GM08714 (cell line): ENCODE data around the gene RTN1.
A peak's percentile ranks its signal among the peaks of the same experiment; 100 is the strongest.

Experiments
- H3K4me3 ChIP-seq: fragments of 200-500 bp; sonication (Bioruptor generic); 2 replicates; pipeline ENCODE4 v1.5.1; 2014; ENCODE audit warnings: mild to moderate bottlenecking, low read length, inconsistent platforms
- ZNF274 ChIP-seq: IDR thresholded peaks from 2 replicates; pipeline ENCODE4 v1.6.1; 2012; ENCODE audit warnings: mild to moderate bottlenecking, low read depth, low read length

The RTN1 gene, protein sequence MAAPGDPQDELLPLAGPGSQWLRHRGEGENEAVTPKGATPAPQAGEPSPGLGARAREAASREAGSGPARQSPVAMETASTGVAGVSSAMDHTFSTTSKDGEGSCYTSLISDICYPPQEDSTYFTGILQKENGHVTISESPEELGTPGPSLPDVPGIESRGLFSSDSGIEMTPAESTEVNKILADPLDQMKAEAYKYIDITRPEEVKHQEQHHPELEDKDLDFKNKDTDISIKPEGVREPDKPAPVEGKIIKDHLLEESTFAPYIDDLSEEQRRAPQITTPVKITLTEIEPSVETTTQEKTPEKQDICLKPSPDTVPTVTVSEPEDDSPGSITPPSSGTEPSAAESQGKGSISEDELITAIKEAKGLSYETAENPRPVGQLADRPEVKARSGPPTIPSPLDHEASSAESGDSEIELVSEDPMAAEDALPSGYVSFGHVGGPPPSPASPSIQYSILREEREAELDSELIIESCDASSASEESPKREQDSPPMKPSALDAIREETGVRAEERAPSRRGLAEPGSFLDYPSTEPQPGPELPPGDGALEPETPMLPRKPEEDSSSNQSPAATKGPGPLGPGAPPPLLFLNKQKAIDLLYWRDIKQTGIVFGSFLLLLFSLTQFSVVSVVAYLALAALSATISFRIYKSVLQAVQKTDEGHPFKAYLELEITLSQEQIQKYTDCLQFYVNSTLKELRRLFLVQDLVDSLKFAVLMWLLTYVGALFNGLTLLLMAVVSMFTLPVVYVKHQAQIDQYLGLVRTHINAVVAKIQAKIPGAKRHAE

DNA sequence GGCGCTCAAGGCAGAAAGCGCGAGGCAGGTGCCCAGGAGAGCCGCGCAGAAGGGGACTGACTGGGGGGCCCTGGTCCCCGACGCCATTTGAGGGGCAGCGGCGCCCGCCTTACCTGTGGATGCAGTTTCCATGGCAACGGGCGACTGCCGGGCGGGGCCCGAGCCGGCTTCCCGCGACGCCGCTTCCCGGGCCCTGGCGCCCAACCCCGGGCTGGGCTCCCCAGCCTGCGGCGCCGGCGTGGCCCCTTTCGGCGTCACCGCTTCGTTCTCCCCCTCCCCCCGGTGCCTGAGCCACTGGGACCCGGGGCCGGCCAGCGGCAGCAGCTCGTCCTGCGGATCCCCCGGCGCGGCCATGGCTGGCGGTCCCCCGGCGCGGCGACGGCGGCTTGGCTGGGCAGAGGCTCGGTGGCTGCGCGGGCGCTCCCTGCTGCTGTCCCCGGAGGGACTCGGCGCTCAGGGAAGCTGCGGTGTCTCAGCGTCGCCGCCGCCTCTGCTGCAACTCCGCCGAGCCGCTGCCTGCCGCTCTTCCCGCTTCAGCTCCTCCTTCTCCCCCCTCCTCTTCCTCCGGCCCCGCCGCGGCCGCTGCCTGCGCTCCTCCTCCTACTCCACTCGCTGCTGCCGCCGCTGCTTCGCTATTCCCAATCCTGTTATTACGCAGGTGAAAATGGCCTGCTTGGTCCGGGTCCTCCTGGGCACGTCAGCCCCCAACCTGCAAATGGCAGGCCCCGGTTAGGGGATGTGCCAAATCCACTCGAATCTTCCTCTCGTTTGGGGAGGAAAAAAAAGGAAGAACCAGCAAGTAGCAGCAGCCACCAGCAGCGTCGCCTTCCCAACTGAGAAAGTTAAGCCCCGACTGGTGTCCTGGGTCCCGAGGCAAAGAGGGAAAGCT is at the start of gene RTN1:
Gene RTN1 (minus strand): TSS at position 500 of the 889 bp plus-strand sequence. CDS start 146 bp downstream, at position 354.
- H3K4me3 ChIP-seq: peak within 1 kb of the TSS; percentile 57; the same call in 1 of the 2 replicates
- no peak for TF ChIP-seq ZNF274

DNA sequence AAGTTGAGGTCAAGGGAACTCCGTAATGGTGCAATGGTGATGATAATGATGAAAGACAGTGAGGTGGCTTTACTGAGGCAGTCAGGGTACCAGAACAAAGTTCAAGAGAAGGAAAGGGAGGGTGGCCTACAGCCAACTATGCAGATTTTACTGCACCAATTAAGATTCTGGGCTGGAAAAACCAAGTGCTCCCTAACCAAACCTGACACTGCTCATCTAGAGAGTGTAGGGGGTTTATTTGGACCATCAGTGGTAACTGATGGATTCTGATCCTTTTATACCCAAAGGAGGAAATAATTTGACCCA is 49.8 kb upstream of the RTN1 start:
- no peak for TF ChIP-seq ZNF274
- H3K4me3 ChIP-seq: no peak overlapping the region

DNA sequence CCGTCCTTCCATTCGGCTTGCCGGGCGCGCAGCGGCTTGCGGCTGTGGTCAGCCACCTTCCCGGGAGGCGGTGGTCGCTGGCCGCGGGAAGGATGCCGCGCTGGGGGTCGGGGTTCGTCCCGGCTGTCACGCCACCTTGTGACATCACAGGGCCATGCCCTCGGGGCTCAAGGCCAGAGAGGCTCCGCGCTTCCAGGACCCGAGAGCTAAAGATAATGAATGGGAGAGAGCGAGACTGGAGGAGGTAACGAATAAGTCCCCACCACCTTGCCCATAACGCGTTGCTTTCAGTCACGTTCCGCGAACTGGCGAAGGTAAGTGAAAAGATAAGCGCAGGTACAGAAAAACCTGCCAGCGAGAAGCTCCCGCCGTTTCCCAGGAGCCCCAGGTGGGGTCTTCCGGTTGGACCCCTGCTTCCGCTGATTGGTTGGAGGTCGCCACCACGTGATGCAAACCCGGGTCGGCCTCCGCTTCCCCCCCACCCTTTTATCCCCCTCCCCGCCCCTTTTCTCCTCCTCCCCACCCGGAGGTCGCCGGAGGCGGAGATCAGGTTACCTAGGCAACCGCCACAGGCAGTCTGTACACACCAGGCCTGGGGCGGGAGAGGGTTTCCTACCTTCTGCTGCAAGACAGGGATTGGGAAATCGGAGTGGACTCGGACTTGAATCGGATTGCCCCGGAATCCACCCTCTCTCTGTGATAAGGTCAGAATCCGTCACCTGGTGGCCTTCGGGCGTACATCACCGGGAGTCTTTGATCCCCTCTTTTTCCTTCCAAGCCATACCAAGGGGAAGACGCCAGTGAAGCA is 49.2 kb upstream of the RTN1 start, which contains the start of gene LRRC9:
Gene LRRC9 (plus strand): TSS at position 575 of the 808 bp plus-strand sequence.
- peak within 1 kb of the TSS; percentile 30 for H3K4me3 ChIP-seq
- TF ChIP-seq ZNF274: no peak

DNA sequence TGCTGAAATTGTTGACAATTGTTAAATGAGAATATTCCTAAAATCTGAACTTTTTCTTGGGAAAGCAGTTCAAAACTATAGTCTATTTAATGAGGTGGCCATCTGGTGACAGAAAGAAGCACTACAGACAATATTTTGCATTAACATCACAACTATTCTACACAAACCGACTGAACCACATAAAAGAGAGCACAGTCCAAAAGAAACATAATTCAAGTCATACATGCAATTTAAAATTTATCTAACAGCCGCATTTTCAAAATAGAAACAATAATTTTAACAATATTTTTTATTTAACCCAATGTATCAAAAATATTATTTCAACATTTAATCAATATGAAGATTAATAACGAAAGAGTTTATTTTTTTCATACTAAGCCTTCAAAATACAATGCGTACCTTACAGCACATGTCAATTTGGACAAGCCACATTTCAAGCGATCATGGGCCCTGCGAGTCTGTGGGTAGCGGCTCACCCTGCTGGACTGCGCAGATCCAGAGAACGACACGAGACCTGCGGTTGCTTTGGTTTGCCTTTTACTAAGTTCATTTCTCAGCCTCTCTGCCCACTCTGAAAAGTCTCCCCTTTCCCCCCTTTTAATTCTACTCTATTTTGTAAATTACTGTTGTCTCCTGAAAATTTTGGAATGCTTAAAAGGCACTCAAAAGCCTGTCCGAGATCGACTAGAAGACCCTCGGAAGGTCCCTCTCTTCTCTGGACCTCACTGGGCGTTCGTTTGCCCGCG is 48.4 kb upstream of the RTN1 start:
- TF ChIP-seq ZNF274: no peak

DNA sequence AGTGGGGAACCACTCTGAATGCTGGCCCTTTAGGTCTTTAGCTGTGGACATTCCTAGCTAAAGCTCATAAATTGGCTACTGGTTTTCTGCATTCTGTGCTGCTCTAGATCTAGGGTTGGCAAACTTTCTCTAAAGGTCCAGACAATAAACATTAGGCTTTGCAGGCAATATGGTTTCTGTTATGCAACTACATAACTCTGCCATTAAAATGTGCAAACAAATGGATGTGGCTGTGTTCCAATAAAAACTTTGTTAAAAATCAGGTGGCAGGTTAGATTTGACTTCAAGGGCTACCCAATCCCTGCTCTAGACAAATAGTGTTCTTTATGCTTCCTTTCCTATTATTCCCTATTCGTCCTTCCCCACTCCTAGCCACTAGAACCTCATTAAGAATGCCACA is 42.6 kb upstream of the RTN1 start:
- no peak for TF ChIP-seq ZNF274
- H3K4me3 ChIP-seq: no peak overlapping the region

More for the DNA sequence above, 48.4 kb upstream of the RTN1 start:
- H3K4me3 ChIP-seq: peak overlapping the region; percentile 30

DNA sequence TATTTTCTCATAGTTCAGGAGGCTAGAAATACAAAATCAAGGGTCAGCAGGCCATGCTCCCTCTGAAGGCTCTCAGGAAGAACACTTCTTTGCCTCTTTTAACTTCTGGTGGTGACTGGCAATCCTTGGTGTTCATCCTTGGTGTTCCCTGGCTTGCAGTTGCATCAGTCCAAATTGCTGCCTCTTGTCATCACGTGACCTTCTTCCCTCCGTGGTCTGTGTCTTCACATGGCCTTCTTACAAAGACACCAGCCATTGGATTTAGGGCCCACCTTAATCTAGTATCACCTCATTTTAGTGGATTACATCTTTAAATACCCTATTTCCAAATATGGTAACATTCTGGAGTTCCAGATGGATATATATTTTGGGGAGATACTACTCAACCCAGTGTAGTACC is 41.9 kb upstream of the RTN1 start:
- H3K4me3 ChIP-seq: no peak overlapping the region
- TF ChIP-seq ZNF274: no peak

DNA sequence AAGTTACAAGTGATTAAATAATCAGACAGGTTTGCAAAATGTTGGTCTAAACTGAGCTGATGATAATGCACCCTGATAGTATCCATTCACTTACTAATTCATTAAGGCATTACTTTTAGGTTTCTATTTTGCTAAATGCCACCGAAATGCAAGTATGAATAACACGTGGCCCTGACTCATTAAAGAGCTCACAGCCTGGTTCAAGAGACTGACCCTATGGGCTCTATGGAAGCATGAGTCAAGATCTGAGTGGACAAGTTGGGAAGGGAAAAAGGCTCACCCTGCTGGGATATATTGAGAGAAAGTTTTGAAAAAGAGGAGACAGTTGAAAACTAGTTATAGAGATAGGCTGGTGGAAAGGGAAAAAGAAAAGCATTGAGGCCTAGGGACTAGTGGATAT is 34.6 kb upstream of the RTN1 start:
- no peak overlapping the region for H3K4me3 ChIP-seq
- TF ChIP-seq ZNF274: no peak

- no peak for TF ChIP-seq ZNF274
- H3K4me3 ChIP-seq: no peak overlapping the region
These were observed 33.6 kb upstream of the RTN1 start for GRCh38 chr14:59904184-59904583.

- no peak for TF ChIP-seq ZNF274
- H3K4me3 ChIP-seq: no peak overlapping the region
These were observed 30.0 kb upstream of the RTN1 start for GRCh38 chr14:59900556-59900955.

GRCh38 chr14:59897757-59898383 is 27.3 kb upstream of the RTN1 start:
- H3K4me3 ChIP-seq: no peak overlapping the region
- TF ChIP-seq ZNF274: no peak

GRCh38 chr14:59895721-59896120 is 25.1 kb upstream of the RTN1 start:
- no peak for TF ChIP-seq ZNF274
- no peak overlapping the region for H3K4me3 ChIP-seq

DNA sequence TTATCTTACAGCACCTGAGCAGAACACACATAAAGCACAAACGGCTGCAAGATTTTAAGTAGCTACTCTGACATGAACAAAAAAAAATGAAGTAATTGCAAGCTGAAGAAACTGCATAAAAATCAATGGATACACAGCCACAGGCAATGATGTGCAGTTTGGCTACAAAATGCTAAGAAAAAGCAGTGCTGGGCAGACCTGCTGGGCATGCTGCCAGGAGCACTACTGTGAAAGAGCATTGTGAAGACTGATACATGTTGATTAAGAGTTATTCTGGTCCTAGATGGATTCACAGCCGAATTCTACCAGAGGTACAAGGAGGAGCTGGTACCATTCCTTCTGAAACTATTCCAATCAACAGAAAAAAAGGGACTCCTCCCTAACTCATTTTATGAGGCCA is 20.1 kb upstream of the RTN1 start:
- no peak for TF ChIP-seq ZNF274
- no peak overlapping the region for H3K4me3 ChIP-seq
